H1 (cell line): ENCODE data around the gene ISLR2. TPM values are rescaled to one million over a fixed set of nuclear protein-coding genes. Genes with fewer than 3 reads are reported as not detected.

ENCODE experiments used
- CTCF ChIA-PET: fragments of 300-600 bp; sonication (Branson Sonifier 250); formaldehyde crosslinking; loops from one replicate; lab custom pipeline; 2021; ENCODE audit not compliant: partially characterized antibody; lab: Charles Lee
- POLR2A ChIA-PET: fragments of 300-600 bp; sonication (Branson Sonifier 250); formaldehyde crosslinking; loops from one replicate; lab custom pipeline; 2021; ENCODE audit warnings: inconsistent platforms; ENCODE audit not compliant: partially characterized antibody; lab: Charles Lee
- DNase-seq, 2 experiments: peaks; one replicate each; pipeline versions ENCODE4 v3.0.0 to v3.0.0-alpha.2; 2010 to 2022; ENCODE audit warnings: low spot score in 2 of 2, low read depth in 1 of 2, mixed read lengths in 1 of 2
- FAIRE-seq: peaks from 2 replicates; lab custom pipeline; 2011; peaks lifted over from hg19 to GRCh38; lab: Jason Lieb, UNC
- H2AFZ ChIP-seq: 2 replicates; pipeline ENCODE4 v1.8.1; 2012; ENCODE audit warnings: low read length, inconsistent platforms
- H2AK5ac ChIP-seq: 2 replicates; pipeline ENCODE4 v1.6.1; 2013; ENCODE audit warnings: low read depth, low read length
- H2BK120ac ChIP-seq: replicated peaks from 2 replicates; pipeline ENCODE3; 2013; ENCODE audit warnings: low read depth, low read length, inconsistent platforms
- H2BK12ac ChIP-seq: 2 replicates; pipeline ENCODE4 v1.6.1; 2013; ENCODE audit warnings: low read depth, low read length
- H2BK15ac ChIP-seq: 2 replicates; pipeline ENCODE4 v1.6.1; 2013; ENCODE audit warnings: low read length
- H2BK20ac ChIP-seq: 2 replicates; pipeline ENCODE4 v1.6.1; 2013; ENCODE audit warnings: low read length
- H2BK5ac ChIP-seq: 2 replicates; pipeline ENCODE4 v1.6.1; 2013; ENCODE audit warnings: low read depth, low read length
- H3K14ac ChIP-seq: 2 replicates; pipeline ENCODE4 v1.6.1; 2013; ENCODE audit warnings: inconsistent platforms; ENCODE audit not compliant: insufficient read length
- H3K18ac ChIP-seq: 2 replicates; pipeline ENCODE4 v1.6.1; 2013; ENCODE audit warnings: low read length; ENCODE audit errors: extremely low read depth
- H3K23ac ChIP-seq: 2 replicates; pipeline ENCODE4 v1.6.1; 2013; ENCODE audit warnings: inconsistent platforms; ENCODE audit not compliant: insufficient read length
- H3K23me2 ChIP-seq: 2 replicates; pipeline ENCODE4 v1.6.1; 2013; ENCODE audit warnings: low read depth, low read length
- H3K27ac ChIP-seq: 2 replicates; pipeline ENCODE4 v1.6.1; 2011; ENCODE audit warnings: low read depth, low read length, inconsistent platforms
- H3K27me3 ChIP-seq, 4 experiments: replicated peaks in 1 of 4; 1 replicate in 1 of 4; 2 replicates in 3 of 4; pipeline versions ENCODE4 v1.6.1 to v1.8.1; 2011 to 2013; ENCODE audit warnings: low read length in 3 of 4, mild to moderate bottlenecking in 3 of 4, inconsistent platforms in 2 of 4, mixed read lengths in 2 of 4, moderate library complexity in 1 of 4; ENCODE audit not compliant: control insufficient read depth in 3 of 4, insufficient read depth in 3 of 4; ENCODE audit errors: extremely low read depth in 1 of 4
- H3K36me3 ChIP-seq, 4 experiments: 2 replicates each; pipeline versions ENCODE4 v1.6.1 to v1.8.1; 2011 to 2013; ENCODE audit warnings: mild to moderate bottlenecking in 4 of 4, low read length in 3 of 4, moderate library complexity in 2 of 4, control low read depth in 1 of 4, inconsistent platforms in 1 of 4; ENCODE audit not compliant: insufficient read depth in 4 of 4, control insufficient read depth in 2 of 4
- H3K4ac ChIP-seq: replicated peaks from 2 replicates; pipeline ENCODE3; 2013; ENCODE audit warnings: low read length, low read depth, mixed read lengths, inconsistent platforms; ENCODE audit not compliant: insufficient read length
- H3K4me1 ChIP-seq, 4 experiments: replicated peaks in 1 of 4; 1 replicate in 1 of 4; 2 replicates in 3 of 4; pipeline versions ENCODE4 v1.6.1 to v1.8.1; 2011 to 2013; ENCODE audit warnings: low read length in 3 of 4, inconsistent platforms in 2 of 4, mixed read lengths in 1 of 4; ENCODE audit not compliant: insufficient read depth in 4 of 4, control insufficient read depth in 3 of 4
- H3K4me2 ChIP-seq, 2 experiments: 2 replicates each; pipeline versions ENCODE4 v1.6.1 to v1.8.1; 2011 to 2013; ENCODE audit warnings: low read depth in 2 of 2, low read length in 2 of 2, control low read depth in 1 of 2, inconsistent platforms in 1 of 2, mild to moderate bottlenecking in 1 of 2; ENCODE audit not compliant: insufficient read depth in 1 of 2
- H3K4me3 ChIP-seq, 4 experiments: fragments of 200-600, 300-600 bp in 1 of 4; sonication (generic), shearing (Covaris generic), sonication (Bioruptor Twin) in 1 of 4; 2 replicates each; pipeline versions ENCODE4 v1.5.1 to v1.8.1; 2011 to 2016; ENCODE audit warnings: low read length in 4 of 4, low read depth in 3 of 4, control low read depth in 2 of 4, inconsistent platforms in 2 of 4, mild to moderate bottlenecking in 2 of 4, mixed read lengths in 1 of 4, moderate library complexity in 1 of 4; ENCODE audit not compliant: insufficient read depth in 2 of 4; ENCODE audit errors: extremely low read depth in 1 of 4
- H3K56ac ChIP-seq: replicated peaks from 2 replicates; pipeline ENCODE3; 2013; ENCODE audit warnings: low read depth, mild to moderate bottlenecking, mixed read lengths, low read length, inconsistent platforms; ENCODE audit not compliant: insufficient read length
- H3K79me1 ChIP-seq: 2 replicates; pipeline ENCODE4 v1.6.1; 2013; ENCODE audit warnings: low read depth, low read length, control low read depth
- H3K79me2 ChIP-seq, 2 experiments: 2 replicates each; pipeline versions ENCODE4 v1.6.1 to v1.8.1; 2012 to 2013; ENCODE audit warnings: low read length in 2 of 2, mild to moderate bottlenecking in 2 of 2, inconsistent platforms in 1 of 2; ENCODE audit not compliant: insufficient read depth in 2 of 2, control insufficient read depth in 1 of 2
- H3K9ac ChIP-seq, 4 experiments: replicated peaks in 1 of 4; 1 replicate in 1 of 4; 2 replicates in 3 of 4; pipeline versions ENCODE4 v1.6.1 to v1.8.1; 2011 to 2013; ENCODE audit warnings: low read depth in 3 of 4, low read length in 3 of 4, control low read depth in 2 of 4, mild to moderate bottlenecking in 2 of 4, moderate library complexity in 2 of 4, inconsistent platforms in 1 of 4; ENCODE audit errors: extremely low read depth in 1 of 4
- H3K9me3 ChIP-seq, 2 experiments: 2 replicates each; pipeline versions ENCODE4 v1.6.1 to v1.8.1; 2012 to 2013; ENCODE audit warnings: mild to moderate bottlenecking in 2 of 2, moderate library complexity in 2 of 2, control low read depth in 1 of 2, inconsistent platforms in 1 of 2, low read depth in 1 of 2, low read length in 1 of 2, mixed read lengths in 1 of 2; ENCODE audit not compliant: insufficient read depth in 2 of 2
- H4K20me1 ChIP-seq, 2 experiments: replicated peaks in 1 of 2; 2 replicates each; pipeline versions ENCODE3 to v1.8.1; 2011 to 2013; ENCODE audit warnings: inconsistent platforms in 2 of 2, low read length in 2 of 2, mild to moderate bottlenecking in 1 of 2; ENCODE audit not compliant: insufficient read depth in 2 of 2, control insufficient read depth in 1 of 2
- H4K5ac ChIP-seq: 2 replicates; pipeline ENCODE4 v1.6.1; 2013; ENCODE audit warnings: low read length, low read depth, mixed read lengths, inconsistent platforms; ENCODE audit not compliant: insufficient read length
- H4K8ac ChIP-seq: 2 replicates; pipeline ENCODE4 v1.8.0; 2013; ENCODE audit warnings: mild to moderate bottlenecking, moderate library complexity, low read length, inconsistent platforms; ENCODE audit not compliant: insufficient read depth; ENCODE audit errors: extremely low read depth
- H4K91ac ChIP-seq: replicated peaks from 2 replicates; pipeline ENCODE3; 2013; ENCODE audit warnings: low read length, mixed read lengths, inconsistent platforms; ENCODE audit not compliant: insufficient read length
- CBX8 ChIP-seq: fragments of 300-800, 300-1000 bp; sonication (generic); IDR thresholded peaks from 2 replicates; pipeline ENCODE4 v1.7.1; 2016; ENCODE audit warnings: low read depth, low read length, borderline replicate concordance
- CTCF ChIP-seq, 3 experiments: IDR thresholded peaks; 1 replicate in 2 of 3; 2 replicates in 1 of 3; pipeline versions ENCODE4 v1.5.1 to v1.6.1; 2011; ENCODE audit warnings: low read length in 3 of 3, mild to moderate bottlenecking in 3 of 3, inconsistent platforms in 2 of 3, low read depth in 1 of 3, moderate library complexity in 1 of 3; ENCODE audit not compliant: insufficient read depth in 1 of 3; ENCODE audit errors: control extremely low read depth in 1 of 3
- JUND ChIP-seq: IDR thresholded peaks from 2 replicates; pipeline ENCODE4 v1.6.1; 2011; ENCODE audit warnings: mild to moderate bottlenecking, improper control_type of control experiment, low read length
- RAD21 ChIP-seq, 2 experiments: IDR thresholded peaks in 1 of 2; conservative IDR thresholded peaks in 1 of 2; 2 replicates each; pipeline ENCODE4 v1.6.1; 2011; ENCODE audit warnings: low read depth in 2 of 2, low read length in 2 of 2, improper control_type of control experiment in 1 of 2, inconsistent platforms in 1 of 2, mild to moderate bottlenecking in 1 of 2, moderate library complexity in 1 of 2
- RXRA ChIP-seq: IDR thresholded peaks from 2 replicates; pipeline ENCODE4 v1.6.1; 2011; ENCODE audit warnings: low read depth, mild to moderate bottlenecking, low read length, moderate library complexity; ENCODE audit not compliant: insufficient read depth
- WGBS, 2 experiments: shearing (Covaris generic) in 1 of 2; methylation state at CpG; one replicate each; pipeline versions ENCODE4 v1.1.6 to v1.1.7; 2013 to 2015; ENCODE audit warnings: low lambda C conversion rate in 2 of 2, mixed read lengths in 2 of 2, inconsistent platforms in 1 of 2, low coverage in 1 of 2, missing lambda C conversion rate in 1 of 2; ENCODE audit not compliant: insufficient replicate concordance in 2 of 2, insufficient coverage in 1 of 2, insufficient read length in 1 of 2; ENCODE audit errors: extremely low coverage in 1 of 2, missing lambda C conversion rate in 1 of 2; 5-methylcytosine and 5-hydroxymethylcytosine counted together
- polyA plus RNA-seq, 7 experiments: library from polyadenylated mRNA; depleted of rRNA in 3 of 7; stranded (reverse) in 5 of 7; unstranded in 2 of 7; fragments of >200 nt in 5 of 7; fragments of 200-250 nt in 2 of 7; gene quantifications; 1 replicate in 5 of 7; 2 replicates in 1 of 7; 4 replicates in 1 of 7; pipeline versions ENCODE4 v1.2.1 to v1.2.3, GENCODE V29; 2011 to 2013; ENCODE audit warnings: missing spikeins in 2 of 7, mixed read lengths in 2 of 7
- total RNA-seq: library from RNA; stranded (reverse); fragmentation: NEBNext Ultra II Directional; extraction: Animal tissue kit (Norgen Biotek cat#: 25700); gene quantifications from 2 replicates; pipeline ENCODE4 v1.2.1, GENCODE V29; 2021

Gene ISLR2
- total and polyA plus RNA-seq, 2 of the 8 experiments (the other 6 are each of a cell fraction or from before 2014, with no cell fraction given), result 0.47 to 0.58 TPM

- ChIA-PET POLR2A (interaction anchor here (0.7 to 2.7 kb wide), 6 partner anchors 10 to 41 kb away, joined by 3 to 6 read pairs (median 4); no protein-coding TSS in a partner anchor), CTCF (interaction anchor here (0.7 to 2.9 kb wide), 9 partner anchors 10 to 141 kb away, joined by 3 to 12 read pairs (median 4); no protein-coding TSS in a partner anchor)
- no peaks in the 10 kb centered on the region; the same call in 1 of the 2 replicates for H3K79me1 ChIP-seq
- no peak overlapping the region for H3K14ac ChIP-seq
- H2BK5ac ChIP-seq, result no peak overlapping the region
- no peaks in the 10 kb centered on the region for H3K9me3 ChIP-seq
- no peak overlapping the region for H2AK5ac ChIP-seq
- no peaks in the 10 kb centered on the region; a peak in 2 of 7 replicates for H3K27me3 ChIP-seq
- 88% methylated on average over 13 of the region's 17 CpGs; no CpG with 5 or more reads in 1 of the 2 experiments for WGBS, 2 experiments
- H3K56ac ChIP-seq, result no peak overlapping the region
- DNase-seq, result no peak
- no peaks in the 10 kb centered on the region for H3K23me2 ChIP-seq
- H3K27ac ChIP-seq, result no peak overlapping the region
- H3K4me1 ChIP-seq, result peaks cover 0 to 6% (median 1%) of the 10 kb centered on the region in 4 experiments; a peak in 3 of 7 replicates
- H4K20me1 ChIP-seq, result peaks cover 2% of the 10 kb centered on the region in 2 experiments
- H2BK12ac ChIP-seq, result 0 out of 2 replicates have a peak overlapping the region, but pooled peaks have one; percentile 27
- H4K91ac ChIP-seq, result no peak overlapping the region
- H2BK15ac ChIP-seq, result 0 out of 2 replicates have a peak overlapping the region, but pooled peaks have one; percentile 29
- no peak overlapping the region for H2BK20ac ChIP-seq
- no peak overlapping the region for H4K5ac ChIP-seq
- TF ChIP-seq RXRA (no peak), RAD21 (IDR thresholded peaks at IDR 0.05 in 1 of 2, conservative IDR thresholded peaks at IDR 0.05 in 1 of 2; ENCODE audit: low read depth in 2 of 2, low read length in 2 of 2) (peak in 1 of 2 experiments; percentile 8; a peak in 1 of 4 replicates), CBX8 (no peak), CTCF (IDR thresholded peaks at IDR 0.05; ENCODE audit: control extremely low read depth in 1 of 3, insufficient read depth in 1 of 3, low read depth in 1 of 3, low read length in 3 of 3) (peak in 1 of 3 experiments; percentile 19; a peak in 1 of 4 replicates), JUND (no peak)
- no peak overlapping the region for H2BK120ac ChIP-seq
- no peak overlapping the region for H3K18ac ChIP-seq
- no peak overlapping the region for H3K4me3 ChIP-seq
- H3K79me2 ChIP-seq, result no peaks in the 10 kb centered on the region
- no peak overlapping the region for H3K9ac ChIP-seq
- H3K4ac ChIP-seq, result no peak overlapping the region
- H4K8ac ChIP-seq, result peak overlapping the region; percentile 48; the same call in 1 of the 2 replicates
- H3K4me2 ChIP-seq, result no peak overlapping the region
- H3K23ac ChIP-seq, result no peak overlapping the region
- no peaks in the 10 kb centered on the region for H3K36me3 ChIP-seq
- H2AFZ ChIP-seq, result no peak overlapping the region
- FAIRE-seq, result no peak
Measured at GRCh38 chr15:74179983-74180880, 49.8 kb downstream of the ISLR2 start.
